Peyer's patch (tissue), 4 donors: ENCODE data around the gene ZNF48. TPM values are rescaled to one million over a fixed set of nuclear protein-coding genes. Genes with fewer than 3 reads are reported as not detected.

Experiments used
- DNase-seq, 3 donors: peaks; one replicate each; pipeline ENCODE4 v3.0.0-alpha.2; 2017 to 2019
- H3K27ac ChIP-seq, 4 donors: fragments of 200-600 bp; sonication (generic); one replicate each; pipeline ENCODE4 v1.5.1; 2016 to 2019
- H3K27me3 ChIP-seq, 2 donors: fragments of 200-600 bp; sonication (generic); one replicate each; pipeline ENCODE4 v1.5.1; 2019
- H3K36me3 ChIP-seq, 3 donors: fragments of 200-600 bp; sonication (generic); one replicate each; pipeline ENCODE4 v1.5.1; 2016 to 2019
- H3K4me1 ChIP-seq, 4 donors: fragments of 200-600 bp; sonication (generic); one replicate each; pipeline ENCODE4 v1.5.1; 2016 to 2019
- H3K4me3 ChIP-seq, 4 donors: fragments of 200-600 bp; sonication (generic); 1 replicate in 3 of 4; 2 replicates in 1 of 4; pipeline ENCODE4 v1.5.1; 2016 to 2019; ENCODE audit warnings: mild to moderate bottlenecking in 1 of 4
- H3K9me3 ChIP-seq, 4 donors: fragments of 200-600 bp; sonication (generic); one replicate each; pipeline ENCODE4 v1.5.1; 2016 to 2019; ENCODE audit warnings: mild to moderate bottlenecking in 1 of 4
- POLR2A ChIP-seq, 2 donors: fragments of 450-650 bp; IDR thresholded peaks; one replicate each; pipeline ENCODE4 v1.5.1; 2017; ENCODE audit warnings: antibody characterized with exemption in 2 of 2, mild to moderate bottlenecking in 2 of 2, moderate library complexity in 2 of 2
- total RNA-seq, 4 donors: library from RNA; depleted of rRNA; stranded (reverse); fragments of >200 nt; gene quantifications; one replicate each; pipeline ENCODE4 v1.1.0, GENCODE V29; 2016
- TF ChIP-seq, protein P1 (sequence below), 6 experiments: fragments of 450-650 bp in 4 of 6; fragments of 200-600 bp in 2 of 6; sonication (generic) in 1 of 6; IDR thresholded peaks; one replicate each; pipeline ENCODE4 v1.5.1; 2017 to 2019; ENCODE audit warnings: antibody characterized with exemption in 6 of 6, mild to moderate bottlenecking in 3 of 6, moderate library complexity in 1 of 6

Gene ZNF48
- total RNA-seq, 4 donors from 2014 or later = 4.2 to 9.7 (median 7.1) TPM

GRCh38 chr16:30368122-30368791 lies 27.0 kb upstream of the ZNF48 start:
- no peak for DNase-seq
- TF ChIP-seq POLR2A (IDR thresholded peaks at IDR 0.05) = no peak
- TF ChIP-seq, protein P1, sequence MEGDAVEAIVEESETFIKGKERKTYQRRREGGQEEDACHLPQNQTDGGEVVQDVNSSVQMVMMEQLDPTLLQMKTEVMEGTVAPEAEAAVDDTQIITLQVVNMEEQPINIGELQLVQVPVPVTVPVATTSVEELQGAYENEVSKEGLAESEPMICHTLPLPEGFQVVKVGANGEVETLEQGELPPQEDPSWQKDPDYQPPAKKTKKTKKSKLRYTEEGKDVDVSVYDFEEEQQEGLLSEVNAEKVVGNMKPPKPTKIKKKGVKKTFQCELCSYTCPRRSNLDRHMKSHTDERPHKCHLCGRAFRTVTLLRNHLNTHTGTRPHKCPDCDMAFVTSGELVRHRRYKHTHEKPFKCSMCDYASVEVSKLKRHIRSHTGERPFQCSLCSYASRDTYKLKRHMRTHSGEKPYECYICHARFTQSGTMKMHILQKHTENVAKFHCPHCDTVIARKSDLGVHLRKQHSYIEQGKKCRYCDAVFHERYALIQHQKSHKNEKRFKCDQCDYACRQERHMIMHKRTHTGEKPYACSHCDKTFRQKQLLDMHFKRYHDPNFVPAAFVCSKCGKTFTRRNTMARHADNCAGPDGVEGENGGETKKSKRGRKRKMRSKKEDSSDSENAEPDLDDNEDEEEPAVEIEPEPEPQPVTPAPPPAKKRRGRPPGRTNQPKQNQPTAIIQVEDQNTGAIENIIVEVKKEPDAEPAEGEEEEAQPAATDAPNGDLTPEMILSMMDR (IDR thresholded peaks at IDR 0.05) = no peak
- Histone ChIP-seq H3K4me1 (peaks cover 0 to 28% (median 8%) of the 10 kb centered on the region in 4 donors), H3K36me3 (peaks cover 0 to 22% (median 0%) of the 10 kb centered on the region in 3 donors), H3K9me3 (no peaks in the 10 kb centered on the region), H3K27ac (peak overlapping the region; percentile 4 to 75 (median 62)), H3K4me3 (peak overlapping the region; percentile 73 to 99 (median 93)), H3K27me3 (no peaks in the 10 kb centered on the region)

DNA sequence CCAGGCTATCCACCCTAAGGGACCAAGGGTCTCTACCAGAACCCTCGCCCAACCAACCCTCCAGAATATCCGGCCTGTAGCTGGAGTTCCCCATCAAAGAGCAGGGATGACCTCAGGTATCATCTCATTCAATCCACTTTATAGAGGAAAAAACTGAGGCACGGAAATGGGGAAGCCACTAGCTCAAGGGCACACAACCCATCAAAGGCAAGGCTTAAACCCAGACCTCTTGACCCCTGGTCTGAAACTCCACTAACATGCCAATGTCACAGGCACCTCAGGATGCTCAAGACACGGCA lies 26.5 kb upstream of the ZNF48 start:
- Histone ChIP-seq H3K27ac (peak overlapping the region; percentile 4 to 81 (median 74)), H3K4me3 (peak overlapping the region; percentile 73 to 99 (median 93)), H3K36me3 (peaks cover 0 to 18% (median 0%) of the 10 kb centered on the region in 3 donors), H3K27me3 (no peaks in the 10 kb centered on the region), H3K4me1 (peaks cover 0 to 28% (median 8%) of the 10 kb centered on the region in 4 donors), H3K9me3 (no peaks in the 10 kb centered on the region)
- DNase-seq = no peak
- TF ChIP-seq, protein P1 (IDR thresholded peaks at IDR 0.05) = no peak
- no peak for TF ChIP-seq POLR2A (IDR thresholded peaks at IDR 0.05)

DNA sequence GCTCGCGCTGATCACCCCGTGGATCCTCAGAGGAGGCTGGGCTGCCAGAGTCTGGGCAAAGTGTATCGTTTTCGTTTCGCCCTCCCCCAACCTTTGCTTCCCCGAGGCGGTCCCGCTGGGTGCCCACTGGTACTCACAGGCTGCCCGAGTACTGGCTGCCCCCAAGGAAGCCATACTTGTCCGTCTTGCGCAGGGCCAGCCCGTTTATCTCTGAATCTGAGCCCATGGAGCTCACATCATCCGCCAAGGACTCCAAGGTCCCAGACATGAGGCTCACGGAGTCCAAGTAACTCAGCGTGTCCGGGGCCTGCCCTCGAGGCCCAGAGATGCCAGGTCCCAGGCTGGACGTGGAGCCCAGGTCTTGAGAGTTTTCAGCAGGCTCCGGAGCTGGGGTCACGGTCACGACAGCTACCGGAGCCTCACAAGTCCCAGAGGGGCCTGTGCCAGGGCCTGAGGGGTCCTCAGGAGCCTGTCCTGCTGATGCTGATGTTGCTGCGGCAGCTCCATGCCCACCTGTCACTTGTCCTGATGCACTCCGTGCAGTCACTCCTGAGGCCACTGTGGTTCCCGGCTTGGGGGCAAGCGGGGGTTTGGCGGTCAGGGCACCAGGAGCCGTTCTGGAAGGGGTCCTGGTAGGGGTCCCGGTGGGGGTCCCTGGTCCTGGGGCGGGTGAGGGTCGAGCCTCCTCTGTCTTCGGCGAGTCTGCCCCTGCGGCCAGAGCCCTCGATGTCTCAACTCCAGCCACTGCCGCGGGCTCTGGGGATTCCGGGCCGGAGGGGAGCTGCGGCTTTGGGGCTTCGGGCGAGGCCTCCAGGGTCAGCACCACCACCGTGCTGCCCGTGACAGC lies 25.9 kb upstream of the ZNF48 start:
- H3K4me3 ChIP-seq = peak overlapping the region; percentile 73 to 99 (median 93)
- H3K27me3 ChIP-seq = no peaks in the 10 kb centered on the region
- no peak for TF ChIP-seq POLR2A (IDR thresholded peaks at IDR 0.05)
- peaks cover 0 to 28% (median 8%) of the 10 kb centered on the region in 4 donors for H3K4me1 ChIP-seq
- peak overlapping the region; percentile 73 to 96 (median 78) for H3K27ac ChIP-seq
- H3K9me3 ChIP-seq = no peaks in the 10 kb centered on the region
- no peak for DNase-seq
- peaks cover 0 to 18% (median 0%) of the 10 kb centered on the region in 3 donors for H3K36me3 ChIP-seq

DNA sequence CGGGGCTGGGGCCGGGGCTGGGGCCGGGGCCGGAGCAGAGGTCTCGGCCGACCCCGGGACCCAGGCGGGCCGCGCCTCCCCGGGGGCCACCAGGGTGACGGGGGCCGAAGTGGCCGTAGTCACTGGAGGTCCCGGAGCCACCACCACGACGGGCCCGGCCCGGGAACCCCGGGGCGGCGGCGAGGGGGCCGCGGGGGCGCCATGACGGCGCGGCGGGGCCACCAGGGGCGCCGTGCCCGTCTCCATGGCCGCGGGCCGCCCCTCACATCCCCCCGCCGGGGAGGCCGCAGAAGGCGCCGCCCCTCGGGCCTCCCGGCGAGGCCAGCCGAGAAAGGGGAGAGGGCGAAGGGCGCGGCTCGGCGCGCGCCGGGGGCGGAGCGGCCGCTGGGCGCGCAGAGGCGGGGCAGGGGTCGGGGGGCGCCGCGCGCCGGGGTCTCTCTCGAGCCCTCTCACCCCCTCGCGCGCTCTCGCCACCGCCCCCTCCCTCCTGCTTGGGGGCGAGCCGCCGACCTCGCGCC lies 25.2 kb upstream of the ZNF48 start:
- DNase-seq = no peak
- Histone ChIP-seq H3K4me1 (peaks cover 0 to 28% (median 8%) of the 10 kb centered on the region in 4 donors), H3K36me3 (peaks cover 0 to 11% (median 0%) of the 10 kb centered on the region in 3 donors), H3K27me3 (no peaks in the 10 kb centered on the region), H3K4me3 (peak overlapping the region; percentile 73 to 99 (median 93)), H3K27ac (peak overlapping the region; percentile 73 to 96 (median 78)), H3K9me3 (no peaks in the 10 kb centered on the region)
- TF ChIP-seq POLR2A (IDR thresholded peaks at IDR 0.05) = peak in 1 of 2 donors; percentile 77
- TF ChIP-seq, protein P1 (IDR thresholded peaks at IDR 0.05) = peak in 3 of 6 experiments; percentile 9 to 12 (median 11)

DNA sequence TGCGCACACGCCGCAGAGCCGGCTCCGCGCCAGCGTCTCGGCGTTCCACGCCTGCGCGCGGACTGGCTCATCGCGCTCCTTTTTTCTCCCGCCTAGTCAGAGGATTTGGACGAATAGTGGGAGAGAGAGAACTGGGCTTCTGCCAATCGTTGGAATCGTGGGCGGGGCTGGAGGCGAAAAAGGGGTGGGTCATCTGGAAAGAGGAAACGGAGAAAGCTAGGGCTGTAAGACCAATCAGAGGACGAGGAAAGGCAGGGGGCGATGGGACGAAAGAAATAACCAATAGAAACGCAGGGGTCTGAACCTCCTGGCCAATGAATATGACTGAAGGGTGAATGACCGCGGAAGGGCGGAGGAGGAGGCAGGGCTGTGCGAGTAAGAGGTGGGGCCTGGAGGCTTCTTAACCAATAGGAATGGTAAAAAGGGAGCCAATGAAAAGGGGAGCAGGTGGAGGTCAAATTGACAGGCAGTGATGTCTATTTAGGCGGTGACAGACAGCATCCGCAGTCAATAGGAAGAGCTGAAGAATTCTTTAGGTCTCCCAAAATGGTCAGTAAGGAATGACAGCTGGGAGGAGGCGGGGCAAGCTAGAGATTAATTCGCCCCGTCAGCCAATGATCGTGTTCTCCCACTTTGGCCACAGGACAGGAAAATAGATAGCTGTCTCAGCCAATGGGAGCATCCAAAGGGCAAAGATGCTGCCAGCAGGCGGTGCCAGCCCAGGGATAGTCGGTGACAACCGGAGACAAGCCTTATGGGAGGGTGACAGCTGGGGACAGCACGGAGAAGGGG lies 24.6 kb upstream of the ZNF48 start, which contains the start of gene TBC1D10B:
Gene TBC1D10B (minus strand): TSS at position 39 of the 792 bp plus-strand sequence. CDS start 311 bp downstream, outside the sequence.
- peak within 1 kb of the TSS; percentile 76 to 96 (median 86) for H3K27ac ChIP-seq
- DNase-seq = peak; percentile 99
- no peaks in the 10 kb centered on the region for H3K9me3 ChIP-seq
- H3K4me3 ChIP-seq = peak within 1 kb of the TSS; percentile 73 to 99 (median 93)
- H3K36me3 ChIP-seq = peaks cover 0 to 6% (median 0%) of the 10 kb centered on the region in 3 donors
- no peaks in the 10 kb centered on the region for H3K27me3 ChIP-seq
- peak in 1 of 2 donors; percentile 75 for TF ChIP-seq POLR2A (IDR thresholded peaks at IDR 0.05)
- TF ChIP-seq, protein P1 (IDR thresholded peaks at IDR 0.05) = peak in 5 of 6 experiments; percentile 33 to 63 (median 51)
- H3K4me1 ChIP-seq = peaks cover 0 to 28% (median 8%) of the 10 kb centered on the region in 4 donors
